T47D (cell line): ENCODE data around the gene ACSM5.
"Not testable (repeated sequence)": the region's sequence is repeated elsewhere in the genome, so short reads cannot be mapped to it uniquely, and the experiment has no call there.

Source experiments
- DNase-seq, 2 experiments: peaks; one replicate each; pipeline versions ENCODE4 v3.0.0 to v3.0.0-alpha.2; 2011 to 2012; ENCODE audit warnings: low read depth in 1 of 2, low spot score in 1 of 2
- JUND ChIP-seq: IDR thresholded peaks from 2 replicates; pipeline ENCODE4 v1.6.1; 2012; ENCODE audit warnings: low read depth
- in situ Hi-C: cut with HindIII; loops from 2 replicates; pipeline ENCODE4 v1.10.0; 2016; ENCODE audit warnings: low sequenced_read_pairs, low pct_unique_long_range_greater_than_20kb

Gene ACSM5

GRCh38 chr16:20441191-20441590, 31.9 kb downstream of the ACSM5 start:
- no peak for DNase-seq
- no peak for TF ChIP-seq JUND
- in situ Hi-C loops = no loop called here

DNA sequence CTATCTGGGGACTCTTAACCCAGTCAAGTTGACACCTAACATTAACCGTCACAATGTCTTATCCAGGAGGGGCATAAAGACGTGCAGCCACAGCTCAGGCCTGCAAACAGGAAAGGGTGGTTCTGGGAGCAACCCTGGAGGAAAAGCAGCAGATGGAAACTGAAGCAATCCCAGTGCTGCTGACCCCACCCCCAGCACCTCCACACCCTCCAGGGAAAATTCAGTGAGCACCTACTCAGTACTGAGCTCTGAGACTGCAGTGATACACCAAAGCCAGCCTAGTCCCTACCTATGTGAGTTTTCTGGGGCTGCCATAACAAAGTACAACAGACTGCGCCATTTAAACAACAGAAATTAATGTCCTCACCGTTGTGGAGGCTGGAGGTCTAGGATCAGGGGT, 32.5 kb downstream of the ACSM5 start:
- DNase-seq, in situ Hi-C loops: not testable (repeated sequence)

GRCh38 chr16:20446652-20447393, 37.5 kb downstream of the ACSM5 start:
- DNase-seq, in situ Hi-C loops: not testable (repeated sequence)

- DNase-seq, in situ Hi-C loops: not testable (repeated sequence)
Observed at GRCh38 chr16:20451364-20451763, 42.0 kb downstream of the ACSM5 start, which contains the start of gene ACSM2A. TSS of gene ACSM2A (plus strand) at chr16:20451521. CDS start at chr16:20460115, 8,594 bp downstream.

DNA sequence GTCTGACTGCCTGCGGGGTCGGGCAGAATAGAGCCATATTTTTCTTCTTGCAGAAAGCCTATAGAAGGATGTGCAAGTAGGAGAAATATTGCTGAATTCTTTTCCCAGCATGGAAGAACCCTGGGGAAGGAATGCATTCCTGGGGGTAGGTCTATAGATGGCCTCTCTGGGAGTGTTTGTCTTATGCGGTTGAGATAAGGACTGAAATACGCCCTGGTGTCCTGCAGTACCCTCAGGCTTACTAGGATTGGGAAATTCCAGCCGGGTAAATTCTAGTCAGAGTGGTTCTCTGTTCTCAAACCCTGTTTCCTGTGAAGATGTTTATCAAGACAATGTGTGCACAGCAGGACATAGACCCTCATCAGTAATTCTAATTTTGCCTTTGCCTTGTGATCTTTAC, 44.3 kb downstream of the ACSM5 start:
- DNase-seq, in situ Hi-C loops: not testable (repeated sequence)

GRCh38 chr16:20459227-20459626, 49.9 kb downstream of the ACSM5 start:
- DNase-seq, in situ Hi-C loops: not testable (repeated sequence)

GRCh38 chr16:20460313-20460712, 51.0 kb downstream of the ACSM5 start:
- DNase-seq, in situ Hi-C loops: not testable (repeated sequence)

DNA sequence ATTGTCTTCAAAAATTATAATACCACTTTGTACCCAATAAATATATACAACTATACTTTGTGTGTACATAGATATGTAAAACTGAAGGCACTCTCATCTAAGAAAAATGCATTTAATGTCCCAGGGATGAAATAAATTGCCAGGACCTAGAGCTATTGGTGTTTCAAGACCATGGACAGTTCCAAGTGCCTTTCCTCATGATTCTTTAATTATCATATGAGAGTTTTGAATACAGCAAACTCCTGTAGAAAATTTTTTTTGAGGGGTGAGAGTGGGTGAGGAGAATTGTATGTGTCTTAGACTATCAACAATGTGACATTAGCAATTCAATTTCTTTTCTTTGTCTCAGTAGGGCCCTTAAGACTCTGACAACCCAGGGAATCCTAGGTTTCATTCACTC, 59.6 kb downstream of the ACSM5 start:
- DNase-seq, in situ Hi-C loops: not testable (repeated sequence)

DNA sequence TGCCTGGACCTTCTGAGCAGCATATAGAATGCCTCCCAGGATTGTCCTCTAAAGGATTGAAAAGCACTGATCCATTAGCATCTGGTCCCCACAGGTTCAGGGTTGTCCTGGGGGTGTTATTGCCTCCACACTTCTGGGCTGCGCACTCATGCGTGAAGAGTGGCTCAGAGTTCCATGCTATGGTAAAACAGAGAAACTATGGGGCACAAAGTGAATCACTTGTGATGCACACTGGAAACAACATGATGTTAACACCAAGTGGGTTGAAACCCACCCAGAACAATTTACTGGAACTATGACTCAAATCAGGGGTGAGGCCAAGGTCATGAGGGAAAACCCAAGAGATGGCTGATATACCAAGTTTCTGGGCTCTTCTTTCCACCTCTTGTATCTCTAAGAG, 60.6 kb downstream of the ACSM5 start:
- DNase-seq, in situ Hi-C loops: not testable (repeated sequence)

DNA sequence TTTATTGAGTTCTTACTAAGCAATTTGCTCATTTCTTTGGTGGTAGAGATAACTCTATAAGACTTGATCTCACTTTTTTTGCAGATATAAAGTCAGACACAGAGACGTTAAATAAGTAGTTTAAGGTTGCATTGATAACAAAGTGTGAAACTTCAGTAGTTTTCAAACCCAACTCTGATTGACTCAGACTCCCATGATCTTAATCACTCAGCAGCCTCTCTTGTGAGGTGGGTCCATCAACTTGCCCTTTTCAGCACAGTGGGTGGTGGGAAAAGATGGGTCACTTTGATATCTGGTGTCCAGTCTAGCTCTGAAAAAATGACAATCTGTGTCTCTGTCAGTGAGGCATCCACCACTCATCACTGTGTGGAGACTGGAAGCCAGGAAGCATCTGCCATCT, 61.4 kb downstream of the ACSM5 start:
- DNase-seq, in situ Hi-C loops: not testable (repeated sequence)

DNA sequence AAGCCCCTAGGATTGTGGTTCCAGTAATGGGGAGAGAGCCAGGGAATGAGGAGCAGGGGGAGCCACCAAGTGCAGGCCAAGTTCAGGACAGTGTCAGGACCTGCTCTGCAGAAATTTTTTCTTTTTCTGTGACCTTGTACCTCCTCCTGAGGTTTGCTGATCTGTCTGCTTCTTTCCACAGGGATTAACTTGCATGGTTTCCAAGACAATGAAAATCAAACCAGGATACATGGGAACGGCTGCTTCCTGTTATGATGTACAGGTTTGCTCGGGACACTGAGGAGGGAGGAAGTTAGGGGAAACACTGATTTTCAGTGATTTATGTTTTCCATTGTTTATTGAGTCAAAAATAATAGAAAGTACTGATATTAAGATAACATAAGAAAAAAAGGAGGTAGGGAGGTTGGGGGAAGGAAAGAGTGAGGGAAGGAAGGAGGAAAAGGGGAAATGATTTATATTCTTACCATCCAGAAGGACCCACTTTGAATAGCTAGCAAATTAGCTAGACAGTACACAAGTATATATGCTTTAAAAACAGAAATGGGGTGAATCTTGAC, 67.9 kb downstream of the ACSM5 start:
- in situ Hi-C loops, DNase-seq: not testable (repeated sequence)

GRCh38 chr16:20483989-20484388, 74.7 kb downstream of the ACSM5 start:
- DNase-seq, in situ Hi-C loops: not testable (repeated sequence)

DNA sequence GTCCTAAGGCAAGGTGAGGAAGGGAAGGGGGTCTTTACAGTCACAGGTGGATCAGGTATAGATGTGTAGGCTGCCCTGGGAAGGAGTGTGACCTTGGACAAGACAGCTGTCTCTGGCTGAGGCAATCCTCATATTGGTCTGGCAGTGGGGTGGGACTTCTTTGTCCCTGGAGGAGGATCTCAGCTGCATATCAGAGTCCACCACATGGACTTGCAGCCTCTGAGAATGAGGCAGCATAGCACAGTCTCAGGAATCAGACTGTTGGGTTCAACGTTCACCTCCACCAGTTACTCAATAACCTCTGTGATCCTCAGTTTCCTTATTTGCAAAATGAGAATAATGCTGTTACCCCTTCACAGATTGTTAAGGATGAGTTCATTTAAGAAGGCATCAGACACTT, 75.4 kb downstream of the ACSM5 start:
- TF ChIP-seq JUND = no peak
- no peak for DNase-seq
- in situ Hi-C loops = no loop called here

DNA sequence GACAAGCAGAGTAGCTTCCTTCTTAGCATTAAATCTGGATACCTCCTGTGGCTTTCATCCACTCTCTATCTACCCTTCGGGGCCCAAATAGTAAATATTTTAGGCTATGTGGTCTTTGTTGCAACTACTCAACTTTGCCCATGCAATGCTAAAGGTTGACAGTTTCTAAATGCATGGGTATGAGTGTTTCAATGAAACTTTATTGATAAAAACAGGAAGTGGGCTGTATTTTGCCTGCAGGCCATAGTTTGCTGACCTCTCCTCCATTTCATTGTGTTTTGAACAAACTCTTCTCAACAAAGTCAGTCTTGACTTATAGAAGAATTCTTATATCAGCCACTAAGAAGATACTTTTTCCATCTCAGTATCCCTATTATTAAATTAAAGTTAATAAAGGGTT, 76.1 kb downstream of the ACSM5 start:
- TF ChIP-seq JUND = no peak
- no peak for DNase-seq
- in situ Hi-C loops = no loop called here
